HEK293 (cell line): ENCODE measurements around the gene FADS2.

Source experiments
- CTCF ChIA-PET: fragments of 350-600 bp; formaldehyde crosslinking; extraction: SDS; loops from one replicate; lab custom pipeline; 2021; ENCODE audit warnings: antibody characterized with exemption; lab: Yijun Ruan, JAX
- POLR2A ChIA-PET: fragments of 300-600 bp; formaldehyde crosslinking; extraction: SDS; loops from one replicate; lab custom pipeline; 2020; ENCODE audit warnings: antibody characterized with exemption, inconsistent platforms; lab: Yijun Ruan, JAX
- H3K27ac ChIP-seq: fragments of 200-500 bp; sonication (Bioruptor generic); 2 replicates; pipeline ENCODE4 v1.5.1; 2014; ENCODE audit warnings: low read depth, low read length, control low read depth, inconsistent platforms; ENCODE audit errors: extremely low read depth
- H3K36me3 ChIP-seq, 2 experiments: fragments of 200-500 bp in 1 of 2; sonication (Bioruptor generic) in 1 of 2; 1 replicate in 1 of 2; 2 replicates in 1 of 2; pipeline ENCODE4 v1.5.1; 2014 to 2017; ENCODE audit warnings: inconsistent platforms in 2 of 2, low read length in 2 of 2; ENCODE audit not compliant: control insufficient read depth in 2 of 2, insufficient read depth in 1 of 2
- H3K4me1 ChIP-seq: fragments of 200-500 bp; sonication (Bioruptor generic); 2 replicates; pipeline ENCODE4 v1.5.1; 2014; ENCODE audit warnings: mild to moderate bottlenecking, low read length, inconsistent platforms; ENCODE audit not compliant: control insufficient read depth, insufficient read depth
- H3K4me3 ChIP-seq: 2 replicates; pipeline ENCODE4 v1.5.1; 2011; ENCODE audit warnings: low read depth, mild to moderate bottlenecking, control low read depth, low read length, moderate library complexity
- H3K9me3 ChIP-seq: fragments of 200-500 bp; sonication (Bioruptor generic); 2 replicates; pipeline ENCODE4 v1.5.1; 2014; ENCODE audit warnings: low read depth, low read length, inconsistent platforms; ENCODE audit not compliant: control insufficient read depth, insufficient read depth
- ATF2 ChIP-seq: fragments of 450-650 bp; formaldehyde crosslinking; IDR thresholded peaks from 2 replicates; pipeline ENCODE4 v1.5.1; 2016; ENCODE audit warnings: missing biosample characterization, missing genetic modification characterization, low read depth
- GLI2 ChIP-seq: fragments of 450-650 bp; formaldehyde crosslinking; IDR thresholded peaks from 2 replicates; pipeline ENCODE4; 2017; ENCODE audit warnings: missing biosample characterization, missing genetic modification characterization, low read depth, borderline replicate concordance
- GLIS2 ChIP-seq: fragments of 450-650 bp; formaldehyde crosslinking; IDR thresholded peaks from 2 replicates; pipeline ENCODE4 v1.5.1; 2016; ENCODE audit warnings: missing biosample characterization, missing genetic modification characterization
- OVOL3 ChIP-seq: fragments of 450-650 bp; formaldehyde crosslinking; IDR thresholded peaks from 2 replicates; pipeline ENCODE4 v1.5.1; 2016; ENCODE audit warnings: missing biosample characterization, missing genetic modification characterization
- PATZ1 ChIP-seq: fragments of 450-650 bp; formaldehyde crosslinking; IDR thresholded peaks from 2 replicates; pipeline ENCODE4 v1.5.1; 2016; ENCODE audit warnings: missing biosample characterization, missing genetic modification characterization
- SALL2 ChIP-seq: fragments of 450-650 bp; formaldehyde crosslinking; IDR thresholded peaks from 2 replicates; pipeline ENCODE4 v1.5.0; 2017; ENCODE audit warnings: missing biosample characterization, mild to moderate bottlenecking, missing genetic modification characterization, borderline replicate concordance
- ZBTB26 ChIP-seq: fragments of 450-650 bp; formaldehyde crosslinking; optimal IDR thresholded peaks from 2 replicates; pipeline ENCODE3; 2016; ENCODE audit warnings: missing biosample characterization, mild to moderate bottlenecking, missing genetic modification characterization
- ZBTB49 ChIP-seq: fragments of 450-650 bp; formaldehyde crosslinking; IDR thresholded peaks from 2 replicates; pipeline ENCODE4 v1.5.1; 2016; ENCODE audit warnings: missing biosample characterization, missing genetic modification characterization, low read depth
- ZNF121 ChIP-seq: fragments of 450-650 bp; formaldehyde crosslinking; IDR thresholded peaks from 2 replicates; pipeline ENCODE4 v1.5.1; 2016; ENCODE audit warnings: missing biosample characterization, missing genetic modification characterization
- ZNF140 ChIP-seq: fragments of 450-650 bp; formaldehyde crosslinking; IDR thresholded peaks from 2 replicates; pipeline ENCODE4 v1.5.1; 2016; ENCODE audit warnings: missing biosample characterization, missing genetic modification characterization
- ZNF155 ChIP-seq: fragments of 450-650 bp; formaldehyde crosslinking; IDR thresholded peaks from 2 replicates; pipeline ENCODE4 v1.5.1; 2016; ENCODE audit warnings: missing biosample characterization, missing genetic modification characterization
- ZNF202 ChIP-seq: fragments of 450-650 bp; formaldehyde crosslinking; IDR thresholded peaks from 2 replicates; pipeline ENCODE4 v1.5.1; 2016; ENCODE audit warnings: missing biosample characterization, missing genetic modification characterization, borderline replicate concordance
- ZNF24 ChIP-seq: fragments of 450-650 bp; formaldehyde crosslinking; IDR thresholded peaks from 2 replicates; pipeline ENCODE4 v1.5.1; 2016; ENCODE audit warnings: missing biosample characterization, missing genetic modification characterization
- ZNF280D ChIP-seq: fragments of 450-650 bp; formaldehyde crosslinking; IDR thresholded peaks from 2 replicates; pipeline ENCODE4 v1.5.1; 2016; ENCODE audit warnings: missing biosample characterization, missing genetic modification characterization
- ZNF398 ChIP-seq: fragments of 450-650 bp; formaldehyde crosslinking; IDR thresholded peaks from 2 replicates; pipeline ENCODE4 v1.5.1; 2017; ENCODE audit warnings: missing biosample characterization, missing genetic modification characterization
- ZNF416 ChIP-seq: fragments of 450-650 bp; formaldehyde crosslinking; IDR thresholded peaks from 2 replicates; pipeline ENCODE4 v1.5.1; 2016; ENCODE audit warnings: missing biosample characterization, missing genetic modification characterization
- ZNF48 ChIP-seq: fragments of 450-650 bp; formaldehyde crosslinking; IDR thresholded peaks from 2 replicates; pipeline ENCODE4 v1.5.1; 2016; ENCODE audit warnings: missing biosample characterization, missing genetic modification characterization
- ZNF529 ChIP-seq: fragments of 450-650 bp; formaldehyde crosslinking; IDR thresholded peaks from 2 replicates; pipeline ENCODE4 v1.5.1; 2017; ENCODE audit warnings: missing genetic modification characterization, missing biosample characterization; ENCODE audit not compliant: insufficient replicate concordance
- ZNF560 ChIP-seq: fragments of 450-650 bp; formaldehyde crosslinking; IDR thresholded peaks from 2 replicates; pipeline ENCODE4 v1.5.1; 2017; ENCODE audit warnings: missing biosample characterization, missing genetic modification characterization, borderline replicate concordance
- ZNF585B ChIP-seq: fragments of 450-650 bp; formaldehyde crosslinking; IDR thresholded peaks from 2 replicates; pipeline ENCODE4 v1.5.1; 2016; ENCODE audit warnings: missing biosample characterization, missing genetic modification characterization
- ZNF600 ChIP-seq: fragments of 450-650 bp; formaldehyde crosslinking; IDR thresholded peaks from 2 replicates; pipeline ENCODE4 v1.5.1; 2016; ENCODE audit warnings: missing biosample characterization, missing genetic modification characterization
- ZNF629 ChIP-seq: fragments of 450-650 bp; formaldehyde crosslinking; IDR thresholded peaks from 2 replicates; pipeline ENCODE4 v1.5.1; 2017; ENCODE audit warnings: missing biosample characterization, missing genetic modification characterization
- ZNF701 ChIP-seq: fragments of 450-650 bp; formaldehyde crosslinking; IDR thresholded peaks from 2 replicates; pipeline ENCODE4 v1.5.1; 2016; ENCODE audit warnings: missing biosample characterization, missing genetic modification characterization
- ZNF843 ChIP-seq: fragments of 450-650 bp; formaldehyde crosslinking; IDR thresholded peaks from 2 replicates; pipeline ENCODE4 v1.5.1; 2016; ENCODE audit warnings: missing biosample characterization, missing genetic modification characterization

The FADS2 gene

GRCh38 chr11:61847914-61848581 is 19.9 kb downstream of the FADS2 start:
- ChIA-PET POLR2A (no interaction called here), CTCF (no interaction called here)
- Histone ChIP-seq H3K27ac (no peak overlapping the region), H3K9me3 (no peaks in the 10 kb centered on the region), H3K4me3 (no peak overlapping the region), H3K4me1 (no peaks in the 10 kb centered on the region), H3K36me3 (peaks cover 11 to 27% of the 10 kb centered on the region in 2 experiments)
- TF ChIP-seq ZNF24 (tag by site-specific recombination) (no peak), ZNF560 (tag by site-specific recombination) (no peak), ZNF529 (tag by site-specific recombination) (no peak), ZNF629 (tag by site-specific recombination) (no peak), ZNF600 (tag by site-specific recombination) (no peak), ZNF398 (no peak), ZNF701 (tag by site-specific recombination) (no peak), ZNF280D (tag by site-specific recombination) (no peak), ZNF140 (tag by site-specific recombination) (no peak), OVOL3 (tag by site-specific recombination) (no peak), ZNF416 (tag by site-specific recombination) (no peak), ZBTB49 (tag by site-specific recombination) (no peak), ZNF843 (tag by site-specific recombination) (no peak), GLIS2 (no peak), ZNF155 (no peak)

GRCh38 chr11:61848631-61849030 is 20.5 kb downstream of the FADS2 start:
- no peak overlapping the region for H3K4me3 ChIP-seq
- TF ChIP-seq ZNF585B (tag by site-specific recombination) (no peak), ZNF202 (tag by site-specific recombination) (no peak), PATZ1 (tag by site-specific recombination) (no peak), GLI2 (tag by site-specific recombination) (no peak), SALL2 (tag by site-specific recombination) (no peak), ZNF48 (no peak), ATF2 (tag by site-specific recombination) (no peak), ZBTB26 (no peak), ZNF121 (no peak)

More at GRCh38 chr11:61848631-61849030, 20.5 kb downstream of the FADS2 start:
- POLR2A ChIA-PET = no interaction called here
- Histone ChIP-seq H3K9me3 (no peaks in the 10 kb centered on the region), H3K27ac (no peak overlapping the region), H3K4me1 (no peaks in the 10 kb centered on the region), H3K36me3 (peaks cover 11 to 25% of the 10 kb centered on the region in 2 experiments)
- CTCF ChIA-PET = no interaction called here
